Right lobe of liver (tissue), 6 donors: ENCODE measurements around the gene CRYBB2. TPM values are rescaled to one million over a fixed set of nuclear protein-coding genes. Genes with fewer than 3 reads are reported as not detected.
"Not testable (repeated sequence)": the region's sequence is repeated elsewhere in the genome, so short reads cannot be mapped to it uniquely, and the experiment has no call there.

Experiments used
- ATAC-seq, 4 donors: fragments of 200-7000 bp; cut with Tn5 transposase; one replicate each; pipeline ENCODE4 v1.9.1; 2020; ENCODE audit warnings: mild to moderate bottlenecking in 4 of 4, moderate library complexity in 4 of 4
- DNase-seq, 3 donors: peaks; one replicate each; pipeline ENCODE4 v3.0.0-alpha.2; 2020
- H3K27ac ChIP-seq, 3 donors: fragments of 200-600 bp; one replicate each; pipeline ENCODE4 v1.8.0; 2022
- H3K27me3 ChIP-seq, 2 donors: fragments of 200-600 bp; one replicate each; pipeline ENCODE4 v1.8.0; 2022
- H3K36me3 ChIP-seq, 4 donors: fragments of 200-600 bp; sonication (generic) in 1 of 4; one replicate each; pipeline versions ENCODE4 v1.5.1 to v1.8.0; 2017 to 2022; ENCODE audit warnings: control low read depth in 1 of 4
- H3K4me1 ChIP-seq, 4 donors: fragments of 200-600 bp; sonication (generic) in 1 of 4; one replicate each; pipeline versions ENCODE4 v1.5.1 to v1.8.0; 2017 to 2022; ENCODE audit warnings: control low read depth in 1 of 4
- H3K4me3 ChIP-seq, 3 donors: fragments of 200-600 bp; one replicate each; pipeline ENCODE4 v1.8.0; 2022
- H3K9me3 ChIP-seq, 4 donors: fragments of 200-600 bp; sonication (generic) in 1 of 4; one replicate each; pipeline versions ENCODE4 v1.5.1 to v1.8.0; 2017 to 2022; ENCODE audit warnings: control low read depth in 1 of 4
- CTCF ChIP-seq, 4 donors: fragments of 200-600 bp in 3 of 4; fragments of 450-650 bp in 1 of 4; IDR thresholded peaks; one replicate each; pipeline versions ENCODE4 v1.5.1 to v1.8.0; 2016 to 2022; ENCODE audit warnings: antibody characterized with exemption in 4 of 4, mild to moderate bottlenecking in 2 of 4
- POLR2A ChIP-seq: fragments of 450-650 bp; IDR thresholded peaks from one replicate; pipeline ENCODE4 v1.6.1; 2017; ENCODE audit warnings: antibody characterized with exemption, mild to moderate bottlenecking
- WGBS: methylation state at CpG from one replicate; pipeline ENCODE4 v1.1.6; 2018; ENCODE audit warnings: low coverage, low lambda C conversion rate; ENCODE audit not compliant: insufficient coverage; ENCODE audit errors: missing lambda C conversion rate; 5-methylcytosine and 5-hydroxymethylcytosine counted together
- intact Hi-C, 2 donors: fragments of 100-400 bp; cut with DNase I; formaldehyde crosslinking; loops; one replicate each; pipeline versions ENCODE4 v1.11.2 to v1.14.1; 2022
- total RNA-seq, 6 experiments: library from RNA; depleted of rRNA in 2 of 6; stranded (reverse); fragments of >200 nt in 2 of 6; fragmentation: NEBNext Ultra II Directional in 3 of 6; extraction: Animal tissue kit (Norgen Biotek cat#: 25700) in 3 of 6; gene quantifications; one replicate each; pipeline versions ENCODE4 v1.1.0 to v1.2.4, GENCODE V29; 2016 to 2023
- donor health status: DM: no; HTN: yes; CAD: no.
- donor health status: DM: no; HTN: no; CAD: no.
- donor health status: DM: no; HTN: no; CAD: no.
- donor health status: DM: no; HTN: yes; CAD: no.
- donor health status: DM: no; HTN: yes; CAD: no.

Gene CRYBB2
- total RNA-seq, 6 experiments from 2014 or later = not detected

DNA sequence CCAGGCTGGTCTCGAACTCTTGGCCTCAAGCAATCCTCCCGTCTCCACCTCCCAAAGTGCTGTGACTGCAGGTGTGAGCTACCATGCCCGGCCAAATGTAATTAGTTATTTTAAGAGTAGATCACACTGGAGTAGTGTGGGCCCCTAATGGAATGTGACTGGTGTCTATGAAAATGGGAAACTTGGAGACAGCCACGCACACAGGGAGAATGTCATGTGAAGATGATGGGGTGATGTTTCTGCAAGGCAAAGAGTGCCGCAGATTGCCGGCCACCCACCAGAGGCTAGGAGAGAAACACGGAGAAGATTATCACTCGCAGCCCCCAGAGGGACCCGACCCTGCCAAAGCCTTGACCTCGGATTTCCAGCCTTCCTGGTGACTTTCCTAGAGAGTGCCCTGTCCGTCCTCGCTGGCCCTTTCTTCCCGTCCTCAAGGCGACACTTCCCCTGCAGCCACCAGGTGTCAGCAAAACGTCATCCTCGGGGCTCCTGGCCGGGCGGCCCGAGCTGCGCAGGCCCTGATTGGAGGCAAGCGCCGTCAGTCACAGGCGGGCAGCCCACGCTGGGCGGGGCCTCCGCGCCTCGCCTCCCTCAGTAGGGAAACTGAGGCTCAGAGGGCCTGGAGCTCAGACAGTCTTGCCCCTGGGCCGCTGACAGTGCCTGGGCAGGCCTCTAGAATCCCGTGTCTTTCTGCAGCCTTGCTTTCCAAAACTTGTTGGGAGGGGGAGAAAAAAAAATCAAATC lies 16.3 kb downstream of the CRYBB2 start:
- Histone ChIP-seq H3K4me3 (no peak overlapping the region), H3K27me3 (no peaks in the 10 kb centered on the region)
- intact Hi-C loops = no loop called here

GRCh38 chr22:25236417-25236816 lies 17.0 kb downstream of the CRYBB2 start:
- Histone ChIP-seq H3K27ac (no peak overlapping the region), H3K36me3 (no peaks in the 10 kb centered on the region), H3K4me3 (no peak overlapping the region), H3K9me3 (no peaks in the 10 kb centered on the region), H3K4me1 (no peaks in the 10 kb centered on the region), H3K27me3 (no peaks in the 10 kb centered on the region)
- no peak for ATAC-seq
- DNase-seq = no peak
- 82% methylated on average over 6 of the region's 6 CpGs for WGBS
- intact Hi-C loops = no loop called here
- TF ChIP-seq POLR2A = no peak
- no peak for TF ChIP-seq CTCF (IDR thresholded peaks at IDR 0.05)

More for the DNA sequence above, 16.3 kb downstream of the CRYBB2 start:
- TF ChIP-seq POLR2A (no peak), CTCF (IDR thresholded peaks at IDR 0.05) (peak; percentile 58 to 80 (median 72))
- H3K27ac ChIP-seq = no peak overlapping the region
- no peaks in the 10 kb centered on the region for H3K36me3 ChIP-seq
- no peaks in the 10 kb centered on the region for H3K9me3 ChIP-seq
- DNase-seq = peak; percentile 85 to 88 (median 87)
- 17% methylated on average over 18 of the region's 30 CpGs for WGBS
- H3K4me1 ChIP-seq = no peaks in the 10 kb centered on the region
- ATAC-seq = peak; percentile 97 to 100 (median 98)

- Histone ChIP-seq H3K27me3 (no peaks in the 10 kb centered on the region), H3K4me1 (no peaks in the 10 kb centered on the region), H3K36me3 (no peaks in the 10 kb centered on the region), H3K27ac (no peak overlapping the region), H3K9me3 (no peaks in the 10 kb centered on the region), H3K4me3 (no peak overlapping the region)
- 85% methylated on average over 3 of the region's 4 CpGs for WGBS
- DNase-seq (no peak), ATAC-seq (peak in 1 of 4 donors; percentile 16)
- no peak for TF ChIP-seq POLR2A
- TF ChIP-seq CTCF (IDR thresholded peaks at IDR 0.05) = no peak
- intact Hi-C loops = no loop called here
Observed at GRCh38 chr22:25237503-25237902, 18.1 kb downstream of the CRYBB2 start.

GRCh38 chr22:25238058-25238457 lies 18.6 kb downstream of the CRYBB2 start:
- ATAC-seq, H3K27me3 ChIP-seq, H3K4me3 ChIP-seq, H3K9me3 ChIP-seq, intact Hi-C loops, H3K27ac ChIP-seq, H3K4me1 ChIP-seq, DNase-seq, H3K36me3 ChIP-seq: not testable (repeated sequence)
- WGBS = 34% methylated on average over 3 of the region's 9 CpGs

DNA sequence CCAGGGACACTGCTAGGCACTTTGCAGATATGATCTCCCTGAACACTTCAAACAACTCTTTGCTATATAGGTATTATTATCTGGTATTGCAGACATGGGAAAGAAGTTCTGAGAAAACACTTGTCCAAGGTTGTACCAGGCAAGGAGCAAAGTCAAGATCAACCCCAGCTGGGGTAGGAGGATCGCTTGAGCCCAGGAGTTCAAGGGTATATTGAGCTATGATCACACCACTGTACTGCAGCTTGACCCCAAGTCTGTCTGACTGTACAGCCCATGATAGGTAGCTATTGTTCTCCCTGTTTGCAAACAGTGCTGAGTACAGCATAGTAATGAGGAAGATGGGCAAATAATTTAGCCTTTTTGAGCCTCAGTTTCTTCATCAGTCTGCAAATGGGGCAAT lies 35.7 kb downstream of the CRYBB2 start:
- H3K27me3 ChIP-seq, H3K4me1 ChIP-seq, H3K4me3 ChIP-seq, H3K9me3 ChIP-seq, H3K36me3 ChIP-seq, DNase-seq, H3K27ac ChIP-seq, intact Hi-C loops, ATAC-seq: not testable (repeated sequence)
- 25% methylated on average over 1 of the region's 1 CpG for WGBS

- H3K9me3 ChIP-seq, intact Hi-C loops, H3K4me1 ChIP-seq, ATAC-seq, DNase-seq, H3K27ac ChIP-seq, H3K27me3 ChIP-seq, H3K4me3 ChIP-seq, H3K36me3 ChIP-seq: not testable (repeated sequence)
- 52% methylated on average over 4 of the region's 4 CpGs for WGBS
Observed at GRCh38 chr22:25267567-25267966, 48.1 kb downstream of the CRYBB2 start.

DNA sequence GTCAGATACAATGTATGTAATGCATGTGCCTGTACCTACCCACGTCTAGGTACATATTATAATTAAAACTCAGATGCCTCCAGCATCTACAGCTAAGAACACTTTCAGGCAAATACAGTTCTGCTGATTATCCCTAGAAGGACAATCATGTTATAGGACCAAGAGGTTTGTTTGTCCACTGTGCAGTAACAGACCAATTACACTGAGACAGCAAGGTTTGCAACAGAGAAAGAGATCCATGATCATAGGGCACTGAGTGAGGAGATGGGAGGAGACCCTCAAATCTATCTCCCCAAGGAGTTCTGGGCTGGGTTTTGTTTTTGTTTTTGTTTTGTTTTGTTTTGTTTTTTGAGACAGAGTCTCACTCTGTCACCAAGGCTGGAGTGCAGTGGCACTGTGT lies 49.5 kb downstream of the CRYBB2 start:
- H3K4me1 ChIP-seq, H3K4me3 ChIP-seq, intact Hi-C loops, H3K36me3 ChIP-seq, H3K9me3 ChIP-seq, DNase-seq, H3K27ac ChIP-seq, H3K27me3 ChIP-seq, ATAC-seq: not testable (repeated sequence)
- WGBS = 33% methylated on average over 1 of the region's 1 CpG

- ATAC-seq, H3K4me3 ChIP-seq, H3K27me3 ChIP-seq, intact Hi-C loops, H3K36me3 ChIP-seq, H3K4me1 ChIP-seq, H3K27ac ChIP-seq, H3K9me3 ChIP-seq, DNase-seq: not testable (repeated sequence)
- WGBS = 43% methylated on average over 2 of the region's 2 CpGs
Observed at GRCh38 chr22:25270061-25270460, 50.6 kb downstream of the CRYBB2 start.

- H3K27ac ChIP-seq, H3K27me3 ChIP-seq, DNase-seq, ATAC-seq, H3K4me3 ChIP-seq, H3K4me1 ChIP-seq, intact Hi-C loops, H3K36me3 ChIP-seq, H3K9me3 ChIP-seq: not testable (repeated sequence)
- WGBS = 47% methylated on average over 4 of the region's 4 CpGs
Observed at GRCh38 chr22:25273231-25273630, 53.8 kb downstream of the CRYBB2 start.
